K562 (cell line): ENCODE data around the gene OR6B2. TPM values are rescaled to one million over a fixed set of nuclear protein-coding genes. Genes with fewer than 3 reads are reported as not detected.

ENCODE experiments used
- ATAC-seq: fragments of 200-7000 bp; cut with Tn5 transposase; 3 replicates; pipeline ENCODE4 v1.9.1; 2020; ENCODE audit warnings: moderate library complexity
- BruUV-seq: library from RNA; stranded (reverse); fragments of 400-500 nt; replicated peaks from 2 replicates; lab custom pipeline; 2021; lab: Mats Ljungman, UMichigan
- CTCF ChIA-PET: fragments of 300-600 bp; formaldehyde crosslinking; extraction: SDS; loops from one replicate; lab custom pipeline; 2021; ENCODE audit warnings: low intra/inter-chr PET ratio; lab: Yijun Ruan, JAX
- POLR2A ChIA-PET: fragments of 300-600, 350-650 bp; sonication (Branson Sonifier 250); formaldehyde crosslinking; extraction: SDS; loops from one replicate; lab custom pipeline; 2021; ENCODE audit warnings: antibody characterized with exemption, inconsistent platforms; lab: Yijun Ruan, JAX
- DNase-seq, 4 experiments: peaks; one replicate each; pipeline versions ENCODE4 v3.0.0 to v3.0.0-alpha.2; 2011 to 2018; ENCODE audit warnings: low spot score in 3 of 4, mixed read lengths in 3 of 4; ENCODE audit errors: extremely low read depth in 1 of 4
- FAIRE-seq: peaks from 2 replicates; lab custom pipeline; 2011; peaks lifted over from hg19 to GRCh38; lab: Jason Lieb, UNC
- H2AFZ ChIP-seq: 2 replicates; pipeline ENCODE4 v1.6.0; 2011; ENCODE audit warnings: low read depth, low read length, control low read depth, inconsistent platforms
- H3K27ac ChIP-seq: fragments of 200-600 bp; 3 replicates; pipeline ENCODE4 v1.8.0; 2011; ENCODE audit warnings: low read depth, mild to moderate bottlenecking, control low read depth, inconsistent platforms, low read length, moderate library complexity, mixed read lengths; ENCODE audit errors: extremely low read depth
- H3K27me3 ChIP-seq, 2 experiments: fragments of 300-600 bp in 1 of 2; 2 replicates in 1 of 2; 3 replicates in 1 of 2; pipeline versions ENCODE4 v1.6.0 to v1.8.0; 2011; ENCODE audit warnings: inconsistent platforms in 2 of 2, low read length in 2 of 2, mild to moderate bottlenecking in 1 of 2, mixed read lengths in 1 of 2, moderate library complexity in 1 of 2; ENCODE audit not compliant: control insufficient read depth in 2 of 2, insufficient read depth in 2 of 2
- H3K36me3 ChIP-seq: fragments of 300-600 bp; 3 replicates; pipeline ENCODE4 v1.8.0; 2011; ENCODE audit warnings: mild to moderate bottlenecking, low read length, inconsistent platforms; ENCODE audit not compliant: control insufficient read depth, insufficient read depth
- H3K4me1 ChIP-seq, 2 experiments: fragments of 200-600 bp in 1 of 2; replicated peaks in 1 of 2; 2 replicates in 1 of 2; 3 replicates in 1 of 2; pipeline versions ENCODE4 v1.5.1 to v1.8.0; 2011; ENCODE audit warnings: inconsistent platforms in 2 of 2, low read length in 2 of 2, mild to moderate bottlenecking in 1 of 2, mixed read lengths in 1 of 2, moderate library complexity in 1 of 2; ENCODE audit not compliant: control insufficient read depth in 2 of 2, insufficient read depth in 2 of 2
- H3K4me2 ChIP-seq: 2 replicates; pipeline ENCODE4 v1.6.1; 2011; ENCODE audit warnings: low read length, control low read depth, inconsistent platforms, mixed read lengths; ENCODE audit not compliant: insufficient read depth
- H3K4me3 ChIP-seq: fragments of 200-600 bp; sonication (generic), shearing (Covaris generic); 2 replicates; pipeline ENCODE4 v1.5.1; 2016; ENCODE audit warnings: control low read depth, inconsistent platforms
- H3K79me2 ChIP-seq: fragments of 200-600 bp; 3 replicates; pipeline ENCODE4 v1.8.0; 2011; ENCODE audit warnings: low read length, inconsistent platforms; ENCODE audit not compliant: control insufficient read depth, insufficient read depth
- H3K9ac ChIP-seq, 2 experiments: 2 replicates each; pipeline versions ENCODE4 v1.6.0 to v1.6.1; 2011; ENCODE audit warnings: low read depth in 2 of 2, low read length in 2 of 2, control low read depth in 1 of 2, inconsistent platforms in 1 of 2, mild to moderate bottlenecking in 1 of 2, mixed read lengths in 1 of 2; ENCODE audit not compliant: insufficient read depth in 1 of 2
- H3K9me1 ChIP-seq: one replicate; pipeline ENCODE4 v1.6.0; 2011; ENCODE audit warnings: inconsistent platforms, mild to moderate bottlenecking, low read length, moderate library complexity; ENCODE audit not compliant: control insufficient read depth, insufficient read depth
- H3K9me3 ChIP-seq: replicated peaks from 2 replicates; pipeline ENCODE4 v1.5.1; 2011; ENCODE audit warnings: low read depth, low read length, inconsistent platforms; ENCODE audit not compliant: control insufficient read depth, insufficient read depth
- H4K20me1 ChIP-seq: replicated peaks from 2 replicates; pipeline ENCODE4 v1.6.1; 2011; ENCODE audit warnings: low read length, inconsistent platforms, mixed read lengths; ENCODE audit not compliant: control insufficient read depth, insufficient read depth
- GTF2E2 ChIP-seq: fragments of 200-800 bp; sonication (Bioruptor generic); IDR thresholded peaks from 2 replicates; pipeline ENCODE4 v1.6.1; 2016; ENCODE audit warnings: missing genetic modification characterization, missing compliant biosample characterization
- MECOM ChIP-seq: fragments of 250-450 bp; sonication (Bioruptor Pico); IDR thresholded peaks from 2 replicates; pipeline ENCODE4 v1.8.0; 2022; ENCODE audit warnings: inconsistent platforms
- NFE2 ChIP-seq: IDR thresholded peaks from 2 replicates; pipeline ENCODE4 v1.6.1; 2014; ENCODE audit warnings: antibody characterized with exemption, low read depth
- POLR2AphosphoS5 ChIP-seq: IDR thresholded peaks from 2 replicates; pipeline ENCODE4 v1.6.1; 2011; ENCODE audit warnings: mild to moderate bottlenecking, low read depth, low read length, moderate library complexity; ENCODE audit not compliant: control insufficient read depth, insufficient read depth
- RAD51 ChIP-seq: fragments of 450-650 bp; IDR thresholded peaks from 2 replicates; pipeline ENCODE4 v1.7.1; 2016; ENCODE audit warnings: low read depth, mild to moderate bottlenecking, borderline replicate concordance
- SMARCB1 ChIP-seq: IDR thresholded peaks from 2 replicates; pipeline ENCODE4 v1.6.1; 2011; ENCODE audit warnings: improper control_type of control experiment, low read depth; ENCODE audit not compliant: insufficient read length
- STAG1 ChIP-seq: sonication (generic); formaldehyde crosslinking; IDR thresholded peaks from 2 replicates; pipeline ENCODE4 v1.5.0; 2020; ENCODE audit warnings: missing genetic modification reagents, borderline replicate concordance
- ZNF165 ChIP-seq: fragments of 250-450 bp; sonication (Bioruptor Pico); IDR thresholded peaks from 2 replicates; pipeline ENCODE4 v1.4.0; 2020; ENCODE audit warnings: borderline replicate concordance
- ZNF644 ChIP-seq: fragments of 200-800 bp; sonication (Bioruptor generic); IDR thresholded peaks from 2 replicates; pipeline ENCODE4 v1.6.1; 2016; ENCODE audit warnings: low read depth, missing genetic modification characterization, missing compliant biosample characterization
- ZNF717 ChIP-seq: fragments of 250-450 bp; sonication (Bioruptor Pico); IDR thresholded peaks from 2 replicates; pipeline ENCODE4 v1.5.0; 2021
- WGBS: fragments of 100-300 bp; shearing (Covaris generic); methylation state at CpG from one replicate; pipeline ENCODE4 v1.1.6; 2016; ENCODE audit warnings: low coverage, mixed read lengths; ENCODE audit not compliant: insufficient coverage; ENCODE audit errors: missing lambda C conversion rate; 5-methylcytosine and 5-hydroxymethylcytosine counted together
- in situ Hi-C: fragments of 300-500 bp; cut with MboI; formaldehyde crosslinking; loops from 4 replicates; pipeline ENCODE4 v1.15.0; 2018; ENCODE audit warnings: inconsistent platforms, mixed read lengths
- intact Hi-C: fragments of 100-400 bp; cut with micrococcal nuclease; formaldehyde crosslinking; loops from 2 replicates; pipeline ENCODE4 v1.14.2; 2022
- polyA plus RNA-seq, 8 experiments: library from polyadenylated mRNA; depleted of rRNA in 4 of 8; stranded (reverse) in 5 of 8; unstranded in 3 of 8; fragments of >200 nt; fragmentation: Nextera tagmentation in 2 of 8; fragmentation: Illumina TruSeq in 1 of 8; extraction: Ambion mirVana in 2 of 8; extraction: Trizol in 1 of 8; gene quantifications; 2 replicates each; pipeline versions ENCODE4 v1.2.1 to v1.2.3, GENCODE V29; 2011 to 2014; ENCODE audit warnings: inconsistent platforms in 1 of 8, missing spikeins in 1 of 8
- total RNA-seq, 7 experiments: library from RNA; depleted of rRNA in 6 of 7; stranded (reverse); fragments of >200 nt in 6 of 7; fragmentation: Illumina TruSeq in 2 of 7; extraction: Trizol in 2 of 7; gene quantifications; 2 replicates each; pipeline versions ENCODE4 v1.2.1 to v1.2.3, GENCODE V29; 2011 to 2021; ENCODE audit warnings: low replicate concordance in 1 of 7
- TF ChIP-seq, protein P1 (sequence below): sonication (generic); formaldehyde crosslinking; IDR thresholded peaks from 2 replicates; pipeline ENCODE4 v1.8.0; 2022; ENCODE audit warnings: missing genetic modification reagents, mild to moderate bottlenecking, borderline replicate concordance
- TF ChIP-seq, protein P2 (sequence below): fragments of 250-450 bp; sonication (Bioruptor Pico); IDR thresholded peaks from 2 replicates; pipeline ENCODE4 v1.8.0; 2021; ENCODE audit warnings: moderate library complexity, mild to moderate bottlenecking, inconsistent platforms

Gene OR6B2
- total and polyA plus RNA-seq, 9 of the 15 experiments (the other 6 are each of a cell fraction or from before 2014, with no cell fraction given): not detected

DNA sequence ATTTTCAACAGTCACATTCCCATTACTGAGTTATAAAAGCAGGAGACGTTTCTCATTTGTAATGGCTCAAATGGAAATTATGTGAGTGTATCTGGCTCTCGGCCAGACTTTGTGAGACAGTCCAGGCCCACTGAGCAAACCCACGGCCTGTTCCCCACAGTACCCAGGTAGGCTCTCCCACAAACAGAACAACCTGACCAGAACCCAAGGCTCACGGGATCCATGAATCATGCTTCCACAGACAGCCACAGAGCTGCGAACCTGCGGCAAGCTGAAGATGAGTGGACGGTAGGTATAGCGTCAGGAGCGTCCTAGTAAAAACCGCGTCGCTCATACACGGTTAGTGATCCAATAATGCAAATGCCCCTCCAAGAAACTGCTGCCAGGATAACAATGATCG, 39.3 kb downstream of the OR6B2 start:
- no peak overlapping the region for H3K4me3 ChIP-seq
- TF ChIP-seq, protein P1, sequence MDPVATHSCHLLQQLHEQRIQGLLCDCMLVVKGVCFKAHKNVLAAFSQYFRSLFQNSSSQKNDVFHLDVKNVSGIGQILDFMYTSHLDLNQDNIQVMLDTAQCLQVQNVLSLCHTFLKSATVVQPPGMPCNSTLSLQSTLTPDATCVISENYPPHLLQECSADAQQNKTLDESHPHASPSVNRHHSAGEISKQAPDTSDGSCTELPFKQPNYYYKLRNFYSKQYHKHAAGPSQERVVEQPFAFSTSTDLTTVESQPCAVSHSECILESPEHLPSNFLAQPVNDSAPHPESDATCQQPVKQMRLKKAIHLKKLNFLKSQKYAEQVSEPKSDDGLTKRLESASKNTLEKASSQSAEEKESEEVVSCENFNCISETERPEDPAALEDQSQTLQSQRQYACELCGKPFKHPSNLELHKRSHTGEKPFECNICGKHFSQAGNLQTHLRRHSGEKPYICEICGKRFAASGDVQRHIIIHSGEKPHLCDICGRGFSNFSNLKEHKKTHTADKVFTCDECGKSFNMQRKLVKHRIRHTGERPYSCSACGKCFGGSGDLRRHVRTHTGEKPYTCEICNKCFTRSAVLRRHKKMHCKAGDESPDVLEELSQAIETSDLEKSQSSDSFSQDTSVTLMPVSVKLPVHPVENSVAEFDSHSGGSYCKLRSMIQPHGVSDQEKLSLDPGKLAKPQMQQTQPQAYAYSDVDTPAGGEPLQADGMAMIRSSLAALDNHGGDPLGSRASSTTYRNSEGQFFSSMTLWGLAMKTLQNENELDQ (CRISPR knock-in tag): no peak
- H3K9me1 ChIP-seq: no peaks in the 10 kb centered on the region
- in situ Hi-C loops (no loop called here), intact Hi-C loops (no loop called here)
- H3K9me3 ChIP-seq: no peaks in the 10 kb centered on the region
- no peak for FAIRE-seq
- H3K27me3 ChIP-seq: no peaks in the 10 kb centered on the region
- ChIA-PET CTCF (no interaction called here), POLR2A (no interaction called here)
- peaks cover 6% of the 10 kb centered on the region; the same call in 1 of the 3 replicates for H3K79me2 ChIP-seq
- H3K27ac ChIP-seq: no peak overlapping the region
- no peaks in the 10 kb centered on the region for H3K4me1 ChIP-seq
- no peak overlapping the region for H2AFZ ChIP-seq
- 89% methylated on average over 7 of the region's 14 CpGs for WGBS
- ATAC-seq: no peak
- H3K36me3 ChIP-seq: peaks cover 81% of the 10 kb centered on the region
- BruUV-seq: no TSS peak
- no peak overlapping the region for H3K4me2 ChIP-seq
- DNase-seq: no peak
- no peaks in the 10 kb centered on the region for H4K20me1 ChIP-seq
- H3K9ac ChIP-seq: no peak overlapping the region

DNA sequence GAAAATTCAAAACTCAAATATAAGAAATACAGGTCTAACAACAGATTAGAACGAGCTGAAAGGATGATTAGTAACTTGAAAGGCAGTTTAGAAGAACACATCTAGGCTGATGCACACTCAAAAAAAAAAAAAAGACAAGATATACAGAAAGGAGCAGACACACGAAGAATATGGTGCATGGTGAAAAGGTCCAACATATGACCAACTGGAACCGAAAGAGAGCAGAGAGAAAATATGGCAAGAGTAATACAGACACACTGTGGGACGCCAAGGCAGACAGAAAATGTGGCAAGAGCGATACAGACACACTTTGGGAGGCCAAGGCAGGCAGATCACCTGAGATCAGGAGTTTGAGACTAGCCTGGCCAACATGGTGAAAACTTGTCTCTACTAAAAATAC, 44.9 kb downstream of the OR6B2 start:
- peaks cover 90% of the 10 kb centered on the region; the same call in 2 of the 3 replicates for H3K36me3 ChIP-seq
- H3K27ac ChIP-seq: no peak overlapping the region
- in situ Hi-C loops: no loop called here
- H3K9me3 ChIP-seq: no peaks in the 10 kb centered on the region
- POLR2A ChIA-PET: no interaction called here
- H3K9ac ChIP-seq: no peak overlapping the region
- no peak for TF ChIP-seq ZNF644 (tag)
- no peak for TF ChIP-seq NFE2
- TF ChIP-seq POLR2AphosphoS5: no peak
- TF ChIP-seq RAD51: no peak
- TF ChIP-seq MECOM: no peak
- no peak for TF ChIP-seq ZNF717 (CRISPR knock-in tag)
- TF ChIP-seq, protein P2, sequence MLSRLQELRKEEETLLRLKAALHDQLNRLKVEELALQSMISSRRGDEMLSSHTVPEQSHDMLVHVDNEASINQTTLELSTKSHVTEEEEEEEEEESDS (CRISPR knock-in tag): no peak
- TF ChIP-seq GTF2E2 (tag): no peak
- TF ChIP-seq ZNF165 (CRISPR knock-in tag): no peak
- TF ChIP-seq SMARCB1: no peak
- TF ChIP-seq STAG1 (CRISPR knock-in tag): no peak
- peaks cover 11% of the 10 kb centered on the region for H3K79me2 ChIP-seq
- no peak for DNase-seq
- CTCF ChIA-PET: no interaction called here
- FAIRE-seq: no peak
- WGBS: 95% methylated on average over 4 of the region's 5 CpGs
- no peak overlapping the region for H3K4me2 ChIP-seq
- H4K20me1 ChIP-seq: no peaks in the 10 kb centered on the region
- no peaks in the 10 kb centered on the region for H3K27me3 ChIP-seq
- intact Hi-C loops: no loop called here
- H3K9me1 ChIP-seq: no peaks in the 10 kb centered on the region
- H2AFZ ChIP-seq: no peak overlapping the region
- no peaks in the 10 kb centered on the region for H3K4me1 ChIP-seq
- ATAC-seq: no peak
- H3K4me3 ChIP-seq: no peak overlapping the region
- no TSS peak for BruUV-seq
